Ovary (tissue), 9 donors: Measurements from ENCODE around the gene RBPJL. TPM values are rescaled to one million over a fixed set of nuclear protein-coding genes. Genes with fewer than 3 reads are reported as not detected.

ENCODE experiments used
- DNase-seq, 5 donors: peaks; one replicate each; pipeline ENCODE4 v3.0.0-alpha.2; 2019 to 2020
- H3K27ac ChIP-seq, 2 donors: fragments of 200-600 bp; one replicate each; pipeline versions ENCODE4 v1.5.1 to v1.8.0; 2019 to 2022
- H3K27me3 ChIP-seq: fragments of 200-600 bp; one replicate; pipeline ENCODE4 v1.8.0; 2022
- H3K36me3 ChIP-seq: fragments of 200-600 bp; sonication (generic); one replicate; pipeline ENCODE4 v1.5.1; 2019
- H3K4me1 ChIP-seq: one replicate; pipeline ENCODE4 v1.8.1; 2013; ENCODE audit warnings: mild to moderate bottlenecking, moderate library complexity; ENCODE audit not compliant: insufficient read depth
- H3K4me3 ChIP-seq: fragments of 200-600 bp; sonication (generic); one replicate; pipeline ENCODE4 v1.5.1; 2017
- H3K9me3 ChIP-seq, 2 donors: fragments of 200-600 bp in 1 of 2; sonication (generic) in 1 of 2; one replicate each; pipeline versions ENCODE4 v1.5.1 to v1.8.1; 2013 to 2019; ENCODE audit warnings: mild to moderate bottlenecking in 1 of 2, moderate library complexity in 1 of 2
- EP300 ChIP-seq: sonication (generic); formaldehyde crosslinking; IDR thresholded peaks from one replicate; pipeline ENCODE4 v1.6.1; 2017; ENCODE audit warnings: antibody characterized with exemption
- POLR2A ChIP-seq: fragments of 450-650 bp; IDR thresholded peaks from one replicate; pipeline ENCODE4 v1.6.1; 2017; ENCODE audit warnings: antibody characterized with exemption, mild to moderate bottlenecking, moderate library complexity
- WGBS, 3 donors: extraction: QIAGEN DNeasy Blood & Tissue Kit in 1 of 3; methylation state at CpG; one replicate each; pipeline versions ENCODE4 v1.1.5 to v1.1.7; 2013 to 2017; 5-methylcytosine and 5-hydroxymethylcytosine counted together
- intact Hi-C, 4 donors: fragments of 100-400 bp; cut with DNase I; formaldehyde crosslinking; loops; one replicate each; pipeline versions ENCODE4 v1.11.0 to v1.15.1; 2022 to 2023
- polyA plus RNA-seq, 2 donors: library from polyadenylated mRNA; stranded (reverse); fragments of 200-250 nt in 1 of 2; fragments of 350-450 nt in 1 of 2; fragmentation: Illumina TruSeq in 1 of 2; extraction: RNeasy Lipid Tissue Mini Kit (QIAGEN cat#74804) in 1 of 2; gene quantifications; one replicate each; pipeline ENCODE4 v1.2.3, GENCODE V29; 2013 to 2014
- total RNA-seq, 7 donors: library from RNA; depleted of rRNA in 2 of 7; stranded (reverse); fragments of >200 nt in 2 of 7; fragmentation: NEBNext Ultra II Directional in 3 of 7; extraction: Animal tissue kit (Norgen Biotek cat#: 25700) in 3 of 7; gene quantifications; one replicate each; pipeline versions ENCODE4 v1.1.0 to v1.2.4, GENCODE V29; 2016 to 2023
- TF ChIP-seq, protein P1 (sequence below), 3 donors: fragments of 450-650 bp in 2 of 3; fragments of 200-600 bp in 1 of 3; IDR thresholded peaks; one replicate each; pipeline versions ENCODE4 v1.5.1 to v1.8.0; 2016 to 2022; ENCODE audit warnings: antibody characterized with exemption in 3 of 3, mild to moderate bottlenecking in 1 of 3
- donor health status: DM: no; HTN: no; CAD: no; lungs with moderate emphysema.
- donor health status: DM: no; HTN: no; CAD: no.
- donor health status: Bipolar disorder and iron deficiency.
- donor health status: DM: yes; HTN: yes; CAD: no.
- donor health status: DM: no; HTN: no; CAD: no.
- donor health status: DM: yes; HTN: yes; CAD: no.

RBPJL gene
- total and polyA plus RNA-seq, 9 donors: 0.36 to 0.38 TPM; not detected in 7

DNA sequence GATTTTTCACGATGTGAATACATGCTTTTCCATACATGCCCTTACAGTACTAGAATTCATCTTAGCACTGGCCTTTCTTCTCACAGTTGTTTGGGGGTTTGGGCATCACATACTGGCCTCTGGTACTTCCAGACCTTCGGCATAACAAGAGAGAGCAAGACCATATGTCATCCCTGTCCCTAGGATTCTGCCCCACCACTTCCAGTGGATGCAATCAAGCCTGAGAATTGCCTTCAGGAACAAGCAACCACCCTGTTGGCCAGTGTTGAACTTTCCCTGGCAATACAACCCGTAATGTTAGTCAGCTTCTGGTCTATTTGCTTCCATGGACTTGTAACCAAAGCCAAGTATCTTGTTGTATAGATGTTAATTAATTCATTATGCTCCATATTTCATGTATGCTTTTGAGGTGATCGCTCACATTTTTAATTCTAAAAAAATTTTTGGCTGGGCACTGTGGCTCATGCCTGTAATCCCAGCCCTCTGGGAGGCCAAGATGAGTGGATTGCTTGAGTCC lies 36.8 kb upstream of the RBPJL start:
- Histone ChIP-seq H3K27ac (no peak overlapping the region), H3K4me3 (no peak overlapping the region), H3K27me3 (no peaks in the 10 kb centered on the region), H3K4me1 (no peaks in the 10 kb centered on the region), H3K9me3 (no peaks in the 10 kb centered on the region), H3K36me3 (no peaks in the 10 kb centered on the region)
- WGBS, 3 donors: 71 to 78% (median 72%) methylated on average over 4 of the region's 4 CpGs
- DNase-seq: no peak
- intact Hi-C loops: no loop called here
- TF ChIP-seq, protein P1, sequence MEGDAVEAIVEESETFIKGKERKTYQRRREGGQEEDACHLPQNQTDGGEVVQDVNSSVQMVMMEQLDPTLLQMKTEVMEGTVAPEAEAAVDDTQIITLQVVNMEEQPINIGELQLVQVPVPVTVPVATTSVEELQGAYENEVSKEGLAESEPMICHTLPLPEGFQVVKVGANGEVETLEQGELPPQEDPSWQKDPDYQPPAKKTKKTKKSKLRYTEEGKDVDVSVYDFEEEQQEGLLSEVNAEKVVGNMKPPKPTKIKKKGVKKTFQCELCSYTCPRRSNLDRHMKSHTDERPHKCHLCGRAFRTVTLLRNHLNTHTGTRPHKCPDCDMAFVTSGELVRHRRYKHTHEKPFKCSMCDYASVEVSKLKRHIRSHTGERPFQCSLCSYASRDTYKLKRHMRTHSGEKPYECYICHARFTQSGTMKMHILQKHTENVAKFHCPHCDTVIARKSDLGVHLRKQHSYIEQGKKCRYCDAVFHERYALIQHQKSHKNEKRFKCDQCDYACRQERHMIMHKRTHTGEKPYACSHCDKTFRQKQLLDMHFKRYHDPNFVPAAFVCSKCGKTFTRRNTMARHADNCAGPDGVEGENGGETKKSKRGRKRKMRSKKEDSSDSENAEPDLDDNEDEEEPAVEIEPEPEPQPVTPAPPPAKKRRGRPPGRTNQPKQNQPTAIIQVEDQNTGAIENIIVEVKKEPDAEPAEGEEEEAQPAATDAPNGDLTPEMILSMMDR (IDR thresholded peaks at IDR 0.05): no peak
- TF ChIP-seq EP300: no peak
- no peak for TF ChIP-seq POLR2A

DNA sequence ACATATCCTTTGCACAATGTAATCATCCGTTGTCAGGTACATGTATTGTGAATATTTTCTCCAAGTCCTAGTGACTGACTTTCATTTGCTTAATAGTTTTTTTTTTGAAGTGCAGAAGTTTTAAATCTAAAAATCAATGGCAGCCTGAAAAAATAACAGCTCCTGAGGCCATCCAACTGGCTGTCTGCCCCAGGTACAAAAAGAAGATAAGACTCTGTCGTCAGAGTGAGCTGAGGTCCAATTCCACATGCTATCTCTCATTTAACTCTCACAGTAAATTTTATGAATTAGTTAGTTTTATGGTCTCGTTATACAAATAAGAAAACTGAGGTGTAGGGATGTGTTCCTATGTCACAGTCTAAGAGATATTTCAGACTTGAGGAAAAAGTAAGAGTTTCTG lies 31.3 kb upstream of the RBPJL start:
- TF ChIP-seq, protein P1 (IDR thresholded peaks at IDR 0.05): no peak
- no peak for TF ChIP-seq POLR2A
- no peak for TF ChIP-seq EP300
- 38 to 41% (median 40%) methylated on average over 3 of the region's 3 CpGs for WGBS, 3 donors
- no peak for DNase-seq
- H3K27ac ChIP-seq: no peak overlapping the region
- H3K36me3 ChIP-seq: no peaks in the 10 kb centered on the region
- intact Hi-C loops: no loop called here
- H3K27me3 ChIP-seq: no peaks in the 10 kb centered on the region
- H3K9me3 ChIP-seq: no peaks in the 10 kb centered on the region
- no peak overlapping the region for H3K4me3 ChIP-seq
- H3K4me1 ChIP-seq: no peaks in the 10 kb centered on the region

DNA sequence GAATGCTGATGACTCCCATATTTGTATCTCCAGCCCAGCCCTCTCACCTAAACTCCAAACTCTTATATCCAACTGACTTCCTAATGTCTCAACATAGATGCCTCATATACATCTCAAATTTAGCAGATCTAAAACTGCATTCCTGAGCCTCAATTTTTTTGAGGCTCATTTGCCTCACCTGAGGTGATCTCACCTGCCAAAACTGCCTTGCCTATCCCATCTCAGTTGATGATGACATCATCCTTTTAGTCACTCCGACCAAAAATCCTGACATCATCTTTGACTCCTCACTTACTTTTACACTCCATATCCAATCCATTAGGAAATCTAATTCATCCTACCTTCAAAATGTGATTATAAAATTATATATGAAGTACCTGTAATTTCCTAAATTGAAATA lies 26.6 kb upstream of the RBPJL start:
- 68 to 80% (median 74%) methylated on average over 1 of the region's 1 CpG for WGBS, 3 donors

DNA sequence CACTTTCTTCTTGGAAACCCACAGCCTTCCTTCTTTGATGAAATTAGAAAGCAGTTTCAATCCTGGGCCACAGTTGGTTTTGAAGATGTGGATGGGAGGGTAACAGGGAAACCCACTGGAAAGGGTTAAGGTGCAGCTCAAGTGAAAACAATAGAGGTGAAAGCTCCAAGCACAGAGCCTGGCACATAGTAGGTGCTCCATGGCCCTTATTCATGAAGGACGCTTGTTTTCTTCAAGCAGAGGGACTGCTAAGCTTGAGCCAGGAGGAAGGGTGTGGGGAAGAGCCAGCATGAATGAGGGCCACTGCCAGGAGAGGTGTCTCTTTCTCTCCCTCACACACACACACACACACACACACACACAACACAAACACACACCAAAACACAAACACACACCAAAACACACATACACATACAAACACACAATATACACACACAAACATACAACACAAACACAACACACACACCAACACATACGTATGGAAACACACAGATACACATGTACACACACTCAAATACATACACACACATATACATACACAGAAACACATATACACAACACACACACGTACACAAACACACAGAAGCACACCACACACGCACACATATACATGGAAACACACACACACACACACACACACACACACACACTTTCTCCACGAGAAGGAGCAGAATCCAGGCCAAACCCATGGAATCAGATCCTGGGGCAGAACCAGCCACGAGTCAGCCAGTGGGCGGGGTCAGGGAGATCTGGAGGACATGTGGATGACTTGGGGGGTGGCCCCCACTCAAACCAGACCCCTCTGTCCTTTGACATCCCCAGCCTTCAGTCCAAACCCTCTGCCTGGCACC lies 23.7 kb upstream of the RBPJL start:
- no peaks in the 10 kb centered on the region for H3K36me3 ChIP-seq
- no peak overlapping the region for H3K4me3 ChIP-seq
- H3K4me1 ChIP-seq: no peaks in the 10 kb centered on the region
- intact Hi-C loops: no loop called here
- no peaks in the 10 kb centered on the region for H3K9me3 ChIP-seq
- WGBS, 3 donors: 57 to 69% (median 60%) methylated on average over 7 of the region's 7 CpGs
- H3K27ac ChIP-seq: no peak overlapping the region
- no peak for DNase-seq
- TF ChIP-seq POLR2A (no peak), EP300 (no peak)
- TF ChIP-seq, protein P1 (IDR thresholded peaks at IDR 0.05): no peak
- H3K27me3 ChIP-seq: no peaks in the 10 kb centered on the region

More for the DNA sequence above, 26.6 kb upstream of the RBPJL start:
- H3K27me3 ChIP-seq: no peaks in the 10 kb centered on the region
- no peak overlapping the region for H3K4me3 ChIP-seq
- H3K27ac ChIP-seq: no peak overlapping the region
- no peaks in the 10 kb centered on the region for H3K4me1 ChIP-seq
- DNase-seq: no peak
- H3K36me3 ChIP-seq: no peaks in the 10 kb centered on the region
- H3K9me3 ChIP-seq: no peaks in the 10 kb centered on the region
- TF ChIP-seq, protein P1 (IDR thresholded peaks at IDR 0.05): no peak
- TF ChIP-seq POLR2A (no peak), EP300 (no peak)
- intact Hi-C loops: no loop called here
